Pancreas (tissue), 10 donors: Measurements from ENCODE around the gene HNRNPA0. TPM values are rescaled to one million over a fixed set of nuclear protein-coding genes. Genes with fewer than 3 reads are reported as not detected.

Experiments
- ATAC-seq, 4 donors: fragments of 200-7000 bp; cut with Tn5 transposase; one replicate each; pipeline versions ENCODE4 v1.8.0 to v1.9.1; 2020; ENCODE audit warnings: mild to moderate bottlenecking in 4 of 4, moderate library complexity in 4 of 4
- DNase-seq, 6 donors: peaks; one replicate each; pipeline ENCODE4 v3.0.0-alpha.2; 2020
- FAIRE-seq: peaks from 2 replicates; lab custom pipeline; 2012; peaks lifted over from hg19 to GRCh38; lab: Jason Lieb, UNC
- H3K27ac ChIP-seq, 4 donors: fragments of 200-600 bp; sonication (generic); 1 replicate in 3 of 4; 2 replicates in 1 of 4; pipeline versions ENCODE4 v1.5.0 to v1.8.0; 2020
- H3K27me3 ChIP-seq, 4 donors: fragments of 200-600 bp; one replicate each; pipeline ENCODE4 v1.8.0; 2021
- H3K36me3 ChIP-seq, 3 donors: fragments of 200-600 bp; sonication (generic) in 1 of 3; one replicate each; pipeline versions ENCODE4 v1.5.0 to v1.8.0; 2020 to 2021
- H3K4me1 ChIP-seq, 3 donors: fragments of 200-600 bp; one replicate each; pipeline ENCODE4 v1.8.0; 2021
- H3K4me3 ChIP-seq, 4 donors: fragments of 200-600 bp; sonication (generic) in 2 of 4; one replicate each; pipeline versions ENCODE4 v1.5.0 to v1.8.0; 2020 to 2021
- H3K9me3 ChIP-seq, 4 donors: fragments of 200-600 bp; one replicate each; pipeline ENCODE4 v1.8.0; 2021
- CTCF ChIP-seq, 4 donors: fragments of 200-600 bp; sonication (generic) in 3 of 4; IDR thresholded peaks; one replicate each; pipeline versions ENCODE4 v1.5.0 to v1.8.0; 2021; ENCODE audit warnings: antibody characterized with exemption in 4 of 4
- WGBS, 2 donors: extraction: QIAGEN DNeasy Blood & Tissue Kit; methylation state at CpG; one replicate each; pipeline ENCODE4 v1.1.7; 2013; 5-methylcytosine and 5-hydroxymethylcytosine counted together
- intact Hi-C, 3 donors: fragments of 100-400 bp; cut with DNase I; formaldehyde crosslinking; loops; one replicate each; pipeline versions ENCODE4 v1.11.1 to v1.14.2; 2022
- polyA plus RNA-seq, 2 donors: library from polyadenylated mRNA; stranded (reverse); fragments of 200-250 nt; gene quantifications; one replicate each; pipeline ENCODE4 v1.2.3, GENCODE V29; 2013
- total RNA-seq, 6 donors: library from RNA; stranded (reverse); fragmentation: NEBNext Ultra II Directional in 4 of 6; extraction: Animal tissue kit (Norgen Biotek cat#: 25700) in 4 of 6; gene quantifications; one replicate each; pipeline versions ENCODE4 v1.2.1 to v1.2.4, GENCODE V29; 2021 to 2023
- donor health status: healthy with polysubstance abuse.
- donor health status: DM: no; HTN: no; CAD: no; lungs with moderate emphysema.
- donor health status: DM: no; HTN: no; CAD: no.
- donor health status: control.
- donor health status: control.
- donor health status: Bipolar disorder and iron deficiency.
- donor health status: DM: yes; HTN: yes; CAD: no.
- donor health status: DM: no; HTN: no; CAD: no.
- donor health status: DM: no; HTN: no; CAD: no.
- donor health status: DM: yes; HTN: yes; CAD: no.

HNRNPA0 gene
- total and polyA plus RNA-seq, 8 donors: 8.0 to 14.1 (median 12.2) TPM

GRCh38 chr5:137716337-137716736 lies 37.8 kb downstream of the HNRNPA0 start:
- Histone ChIP-seq H3K4me3 (no peak overlapping the region), H3K4me1 (peaks cover 4 to 16% (median 8%) of the 10 kb centered on the region in 3 donors), H3K27ac (no peak overlapping the region), H3K36me3 (no peaks in the 10 kb centered on the region), H3K27me3 (no peaks in the 10 kb centered on the region), H3K9me3 (no peaks in the 10 kb centered on the region)
- intact Hi-C loops: no loop called here
- no peak for FAIRE-seq
- no peak for TF ChIP-seq CTCF (IDR thresholded peaks at IDR 0.05)
- no peak for DNase-seq
- ATAC-seq: no peak
- WGBS, 2 donors: 99% methylated on average over 3 of the region's 3 CpGs

- intact Hi-C loops: no loop called here
- H3K27ac ChIP-seq: no peak overlapping the region
- no peak overlapping the region for H3K4me3 ChIP-seq
- no peaks in the 10 kb centered on the region for H3K9me3 ChIP-seq
- H3K4me1 ChIP-seq: peaks cover 8 to 18% (median 9%) of the 10 kb centered on the region in 3 donors
- TF ChIP-seq CTCF (IDR thresholded peaks at IDR 0.05): no peak
- no peaks in the 10 kb centered on the region for H3K27me3 ChIP-seq
- ATAC-seq: no peak
- WGBS, 2 donors: 95 to 96% methylated on average over 1 of the region's 1 CpG
- FAIRE-seq: no peak
- no peaks in the 10 kb centered on the region for H3K36me3 ChIP-seq
- no peak for DNase-seq
These were observed 38.7 kb downstream of the HNRNPA0 start for GRCh38 chr5:137715456-137715855.

DNA sequence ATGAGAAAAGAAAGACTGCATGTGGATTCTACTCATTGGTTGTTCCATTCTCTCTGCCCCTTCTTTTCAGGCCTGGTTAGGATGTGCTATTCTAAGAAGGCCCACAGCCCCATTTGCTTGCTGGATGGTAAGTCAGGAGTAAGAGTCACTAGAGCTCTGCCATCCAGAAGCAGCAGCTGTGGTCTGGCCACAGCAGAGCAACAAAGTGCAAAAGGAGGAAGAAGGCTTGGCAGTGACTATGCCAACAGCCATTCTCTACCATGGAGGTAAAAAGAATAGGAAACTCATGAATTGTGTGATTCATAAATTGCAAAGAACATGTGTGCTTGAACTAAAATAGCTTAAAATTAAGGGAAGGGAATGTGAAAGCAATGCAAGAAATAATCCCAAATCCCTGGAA lies 39.2 kb downstream of the HNRNPA0 start:
- ATAC-seq: no peak
- Histone ChIP-seq H3K4me3 (no peak overlapping the region), H3K36me3 (no peaks in the 10 kb centered on the region), H3K4me1 (peaks cover 8 to 20% (median 9%) of the 10 kb centered on the region in 3 donors), H3K9me3 (no peaks in the 10 kb centered on the region), H3K27me3 (no peaks in the 10 kb centered on the region), H3K27ac (no peak overlapping the region)
- TF ChIP-seq CTCF (IDR thresholded peaks at IDR 0.05): no peak
- DNase-seq: no peak
- no peak for FAIRE-seq
- intact Hi-C loops: no loop called here

GRCh38 chr5:137714494-137714893 lies 39.7 kb downstream of the HNRNPA0 start:
- FAIRE-seq: no peak
- WGBS, 2 donors: 81% methylated on average over 2 of the region's 2 CpGs
- intact Hi-C loops: no loop called here
- Histone ChIP-seq H3K27me3 (no peaks in the 10 kb centered on the region), H3K4me1 (peaks cover 7 to 15% (median 9%) of the 10 kb centered on the region in 3 donors), H3K9me3 (no peaks in the 10 kb centered on the region), H3K27ac (no peak overlapping the region), H3K36me3 (no peaks in the 10 kb centered on the region), H3K4me3 (no peak overlapping the region)
- DNase-seq: no peak
- ATAC-seq: no peak
- TF ChIP-seq CTCF (IDR thresholded peaks at IDR 0.05): no peak

- intact Hi-C loops: no loop called here
- no peak for TF ChIP-seq CTCF (IDR thresholded peaks at IDR 0.05)
- Histone ChIP-seq H3K27ac (no peak overlapping the region), H3K4me1 (peaks cover 0 to 10% (median 5%) of the 10 kb centered on the region in 3 donors), H3K36me3 (no peaks in the 10 kb centered on the region), H3K9me3 (no peaks in the 10 kb centered on the region), H3K4me3 (no peak overlapping the region), H3K27me3 (no peaks in the 10 kb centered on the region)
- WGBS, 2 donors: 56 to 68% methylated on average over 2 of the region's 2 CpGs
- FAIRE-seq (no peak), DNase-seq (no peak), ATAC-seq (peak in 1 of 4 donors; percentile 42)
These were observed 42.0 kb downstream of the HNRNPA0 start for GRCh38 chr5:137712139-137712667.
